A549 (cell line): Measurements from ENCODE around the gene FGFR2. TPM values are rescaled to one million over a fixed set of nuclear protein-coding genes. Genes with fewer than 3 reads are reported as not detected.

Experiments used
- ATAC-seq, 2 experiments: fragments of 200-7000 bp in 1 of 2; fragments of >200 bp in 1 of 2; cut with Nextera tagmentation in 1 of 2; cut with Tn5 transposase in 1 of 2; 3 replicates each; pipeline versions ENCODE4 v1.8.0 to v1.9.1; 2018 to 2020; ENCODE audit warnings: mild to moderate bottlenecking in 1 of 2, moderate library complexity in 1 of 2
- CTCF ChIA-PET: fragments of 300-600 bp; sonication (Branson Sonifier 250); formaldehyde crosslinking; extraction: SDS; loops from one replicate; lab custom pipeline; 2021; ENCODE audit warnings: antibody characterized with exemption, inconsistent platforms; lab: Yijun Ruan, JAX
- POLR2A ChIA-PET: fragments of 350-600 bp; formaldehyde crosslinking; extraction: SDS; loops from one replicate; lab custom pipeline; 2021; ENCODE audit warnings: antibody characterized with exemption, inconsistent platforms; lab: Yijun Ruan, JAX
- DNase-seq, 2 experiments: peaks; one replicate each; pipeline versions ENCODE4 v3.0.0 to v3.0.0-alpha.2; 2011 to 2016; ENCODE audit warnings: low read depth in 1 of 2, low spot score in 1 of 2
- FAIRE-seq: peaks from 2 replicates; lab custom pipeline; 2011; peaks lifted over from hg19 to GRCh38; lab: Jason Lieb, UNC
- H3K27ac ChIP-seq, 2 experiments: fragments of >200 bp; sonication (Bioruptor Twin); formaldehyde crosslinking; 3 replicates each; pipeline ENCODE4 v1.5.1; 2016 to 2017
- H3K4me1 ChIP-seq: fragments of >200 bp; sonication (Bioruptor Twin); formaldehyde crosslinking; 3 replicates; pipeline ENCODE4 v1.6.1; 2016
- H3K4me2 ChIP-seq: fragments of >200 bp; sonication (Bioruptor Twin); formaldehyde crosslinking; 3 replicates; pipeline ENCODE4 v1.6.1; 2016
- H3K4me3 ChIP-seq: fragments of >200 bp; sonication (Bioruptor Twin); formaldehyde crosslinking; 3 replicates; pipeline ENCODE4 v1.5.1; 2016
- H3K9me3 ChIP-seq: fragments of >200 bp; sonication (Bioruptor Twin); formaldehyde crosslinking; 3 replicates; pipeline ENCODE4 v1.6.1; 2016
- ATOH8 ChIP-seq: fragments of 250-450 bp; sonication (Bioruptor Pico); IDR thresholded peaks from 2 replicates; pipeline ENCODE4 v1.5.0; 2020; ENCODE audit warnings: low read depth, mild to moderate bottlenecking, moderate library complexity
- BCL3 ChIP-seq: fragments of >200 bp; sonication (Bioruptor Twin); formaldehyde crosslinking; IDR thresholded peaks from 3 replicates; pipeline ENCODE4 v1.6.1; 2016
- CHD4 ChIP-seq: fragments of 200-600 bp; sonication (generic); IDR thresholded peaks from 2 replicates; pipeline ENCODE4 v1.6.1; 2016; ENCODE audit warnings: antibody characterized with exemption, mild to moderate bottlenecking, borderline replicate concordance
- CTCF ChIP-seq: fragments of >200 bp; sonication (Bioruptor Twin); formaldehyde crosslinking; IDR thresholded peaks from 3 replicates; pipeline ENCODE4 v1.5.1; 2016
- ELK1 ChIP-seq: fragments of 150-350 bp; IDR thresholded peaks from 2 replicates; pipeline ENCODE4 v1.6.1; 2014; ENCODE audit warnings: low read depth, mild to moderate bottlenecking, low read length
- FOSB ChIP-seq: fragments of 250-450 bp; sonication (Bioruptor Pico); IDR thresholded peaks from 2 replicates; pipeline ENCODE4 v1.5.0; 2020; ENCODE audit warnings: mild to moderate bottlenecking, moderate library complexity
- GATA3 ChIP-seq: IDR thresholded peaks from 2 replicates; pipeline ENCODE4 v1.6.1; 2012; ENCODE audit warnings: borderline replicate concordance
- HMGXB4 ChIP-seq: fragments of 250-450 bp; sonication (Bioruptor Pico); IDR thresholded peaks from 2 replicates; pipeline ENCODE4 v1.5.0; 2021; ENCODE audit warnings: mild to moderate bottlenecking, moderate library complexity, borderline replicate concordance
- HOXA7 ChIP-seq: fragments of 250-450 bp; sonication (Bioruptor Pico); IDR thresholded peaks from 2 replicates; pipeline ENCODE4 v1.5.0; 2020; ENCODE audit warnings: mild to moderate bottlenecking, moderate library complexity
- MYC ChIP-seq: IDR thresholded peaks from 2 replicates; pipeline ENCODE4 v1.6.1; 2012; ENCODE audit warnings: mild to moderate bottlenecking, inconsistent platforms, low read length, improper control_type of control experiment, borderline replicate concordance
- PHF8 ChIP-seq: fragments of 200-600 bp; sonication (generic); IDR thresholded peaks from 2 replicates; pipeline ENCODE4 v1.6.1; 2016; ENCODE audit warnings: low read depth, mild to moderate bottlenecking, antibody characterized with exemption, moderate library complexity, borderline replicate concordance
- POLR2AphosphoS2 ChIP-seq: conservative IDR thresholded peaks from 2 replicates; pipeline ENCODE4 v1.6.1; 2012; ENCODE audit warnings: low read length, improper control_type of control experiment, inconsistent platforms
- RAD21 ChIP-seq, 2 experiments: fragments of >200 bp in 1 of 2; sonication (Bioruptor Twin) in 1 of 2; formaldehyde crosslinking in 1 of 2; IDR thresholded peaks in 1 of 2; conservative IDR thresholded peaks in 1 of 2; 2 replicates in 1 of 2; 3 replicates in 1 of 2; pipeline ENCODE4 v1.6.1; 2012 to 2018; ENCODE audit warnings: inconsistent platforms in 1 of 2
- SREBF2 ChIP-seq: fragments of 450-650 bp; IDR thresholded peaks from 2 replicates; pipeline ENCODE4 v1.6.1; 2014; ENCODE audit warnings: mild to moderate bottlenecking, moderate library complexity
- TFCP2L1 ChIP-seq: fragments of 250-450 bp; sonication (Bioruptor Pico); IDR thresholded peaks from 2 replicates; pipeline ENCODE4 v1.5.0; 2021; ENCODE audit warnings: mild to moderate bottlenecking
- ZFP36 ChIP-seq: fragments of 450-650 bp; IDR thresholded peaks from 2 replicates; pipeline ENCODE4 v1.6.1; 2014; ENCODE audit warnings: borderline replicate concordance; ENCODE audit not compliant: partially characterized antibody
- ZNF302 ChIP-seq: fragments of 250-450 bp; sonication (Bioruptor Pico); IDR thresholded peaks from 2 replicates; pipeline ENCODE4 v1.9.0; 2021; ENCODE audit warnings: inconsistent platforms, mild to moderate bottlenecking, moderate library complexity
- WGBS: methylation state at CpG from one replicate; pipeline ENCODE4 v1.1.6; 2017; ENCODE audit errors: missing lambda C conversion rate; 5-methylcytosine and 5-hydroxymethylcytosine counted together
- polyA plus RNA-seq, 4 experiments: library from polyadenylated mRNA; depleted of rRNA in 3 of 4; stranded (reverse); fragments of >200 nt; fragmentation: RNase III in 1 of 4; extraction: RNeasy Plus Mini Kit Qiagen cat#74134 plus additional on column Dnase treatment in 1 of 4; gene quantifications; 2 replicates in 3 of 4; 3 replicates in 1 of 4; pipeline ENCODE4 v1.2.3, GENCODE V29; 2011 to 2017

The FGFR2 gene
- polyA plus RNA-seq, 2 of the 4 experiments (the other 2 are of a cell fraction): 0.16 to 0.22 TPM

GRCh38 chr10:121448766-121449421 lies 149.3 kb downstream of the FGFR2 start (continued):
- TF ChIP-seq HMGXB4 (CRISPR knock-in tag): no peak
- TF ChIP-seq, all 56 proteins: peak for 0

GRCh38 chr10:121444520-121445165 lies 153.6 kb downstream of the FGFR2 start:
- H3K4me1 ChIP-seq: no peaks in the 10 kb centered on the region
- DNase-seq: no peak
- H3K27ac ChIP-seq: no peak overlapping the region
- WGBS: 33% methylated on average over 8 of the region's 8 CpGs
- TF ChIP-seq FOSB (CRISPR knock-in tag) (no peak), BCL3 (no peak), HOXA7 (CRISPR knock-in tag) (no peak), ZFP36 (no peak), RAD21 (conservative IDR thresholded peaks at IDR 0.05 in 1 of 2, IDR thresholded peaks at IDR 0.05 in 1 of 2) (no peak), CHD4 (no peak), ATOH8 (CRISPR knock-in tag) (no peak), POLR2AphosphoS2 (no peak), CTCF (no peak), GATA3 (no peak), SREBF2 (no peak), ZNF302 (no peak), ELK1 (no peak), MYC (no peak), TFCP2L1 (CRISPR knock-in tag) (no peak), PHF8 (no peak)
- no peaks in the 10 kb centered on the region for H3K9me3 ChIP-seq
- H3K4me2 ChIP-seq: no peak overlapping the region
- no peak for FAIRE-seq
- no peak overlapping the region for H3K4me3 ChIP-seq
- no peak for ATAC-seq
- ChIA-PET CTCF (interaction anchor here (1.6 kb wide), 1 partner anchor 10 kb away, joined by 5 read pairs; no protein-coding TSS in a partner anchor), POLR2A (no interaction called here)
